H1 (cell line): ENCODE data around the gene EPDR1. TPM values are rescaled to one million over a fixed set of nuclear protein-coding genes. Genes with fewer than 3 reads are reported as not detected.

Source experiments
- CTCF ChIA-PET: fragments of 300-600 bp; sonication (Branson Sonifier 250); formaldehyde crosslinking; loops from one replicate; lab custom pipeline; 2021; ENCODE audit not compliant: partially characterized antibody; lab: Charles Lee
- POLR2A ChIA-PET: fragments of 300-600 bp; sonication (Branson Sonifier 250); formaldehyde crosslinking; loops from one replicate; lab custom pipeline; 2021; ENCODE audit warnings: inconsistent platforms; ENCODE audit not compliant: partially characterized antibody; lab: Charles Lee
- DNase-seq, 2 experiments: peaks; one replicate each; pipeline versions ENCODE4 v3.0.0 to v3.0.0-alpha.2; 2010 to 2022; ENCODE audit warnings: low spot score in 2 of 2, low read depth in 1 of 2, mixed read lengths in 1 of 2
- FAIRE-seq: peaks from 2 replicates; lab custom pipeline; 2011; peaks lifted over from hg19 to GRCh38; lab: Jason Lieb, UNC
- H2AFZ ChIP-seq: 2 replicates; pipeline ENCODE4 v1.8.1; 2012; ENCODE audit warnings: low read length, inconsistent platforms
- H2AK5ac ChIP-seq: 2 replicates; pipeline ENCODE4 v1.6.1; 2013; ENCODE audit warnings: low read depth, low read length
- H2BK120ac ChIP-seq: replicated peaks from 2 replicates; pipeline ENCODE3; 2013; ENCODE audit warnings: low read depth, low read length, inconsistent platforms
- H2BK12ac ChIP-seq: 2 replicates; pipeline ENCODE4 v1.6.1; 2013; ENCODE audit warnings: low read depth, low read length
- H2BK15ac ChIP-seq: 2 replicates; pipeline ENCODE4 v1.6.1; 2013; ENCODE audit warnings: low read length
- H2BK20ac ChIP-seq: 2 replicates; pipeline ENCODE4 v1.6.1; 2013; ENCODE audit warnings: low read length
- H2BK5ac ChIP-seq: 2 replicates; pipeline ENCODE4 v1.6.1; 2013; ENCODE audit warnings: low read depth, low read length
- H3K14ac ChIP-seq: 2 replicates; pipeline ENCODE4 v1.6.1; 2013; ENCODE audit warnings: inconsistent platforms; ENCODE audit not compliant: insufficient read length
- H3K18ac ChIP-seq: 2 replicates; pipeline ENCODE4 v1.6.1; 2013; ENCODE audit warnings: low read length; ENCODE audit errors: extremely low read depth
- H3K23ac ChIP-seq: 2 replicates; pipeline ENCODE4 v1.6.1; 2013; ENCODE audit warnings: inconsistent platforms; ENCODE audit not compliant: insufficient read length
- H3K23me2 ChIP-seq: 2 replicates; pipeline ENCODE4 v1.6.1; 2013; ENCODE audit warnings: low read depth, low read length
- H3K27ac ChIP-seq: 2 replicates; pipeline ENCODE4 v1.6.1; 2011; ENCODE audit warnings: low read depth, low read length, inconsistent platforms
- H3K27me3 ChIP-seq, 4 experiments: replicated peaks in 1 of 4; 1 replicate in 1 of 4; 2 replicates in 3 of 4; pipeline versions ENCODE4 v1.6.1 to v1.8.1; 2011 to 2013; ENCODE audit warnings: low read length in 3 of 4, mild to moderate bottlenecking in 3 of 4, inconsistent platforms in 2 of 4, mixed read lengths in 2 of 4, moderate library complexity in 1 of 4; ENCODE audit not compliant: control insufficient read depth in 3 of 4, insufficient read depth in 3 of 4; ENCODE audit errors: extremely low read depth in 1 of 4
- H3K36me3 ChIP-seq, 4 experiments: 2 replicates each; pipeline versions ENCODE4 v1.6.1 to v1.8.1; 2011 to 2013; ENCODE audit warnings: mild to moderate bottlenecking in 4 of 4, low read length in 3 of 4, moderate library complexity in 2 of 4, control low read depth in 1 of 4, inconsistent platforms in 1 of 4; ENCODE audit not compliant: insufficient read depth in 4 of 4, control insufficient read depth in 2 of 4
- H3K4ac ChIP-seq: replicated peaks from 2 replicates; pipeline ENCODE3; 2013; ENCODE audit warnings: low read length, low read depth, mixed read lengths, inconsistent platforms; ENCODE audit not compliant: insufficient read length
- H3K4me1 ChIP-seq, 4 experiments: replicated peaks in 1 of 4; 1 replicate in 1 of 4; 2 replicates in 3 of 4; pipeline versions ENCODE4 v1.6.1 to v1.8.1; 2011 to 2013; ENCODE audit warnings: low read length in 3 of 4, inconsistent platforms in 2 of 4, mixed read lengths in 1 of 4; ENCODE audit not compliant: insufficient read depth in 4 of 4, control insufficient read depth in 3 of 4
- H3K4me2 ChIP-seq, 2 experiments: 2 replicates each; pipeline versions ENCODE4 v1.6.1 to v1.8.1; 2011 to 2013; ENCODE audit warnings: low read depth in 2 of 2, low read length in 2 of 2, control low read depth in 1 of 2, inconsistent platforms in 1 of 2, mild to moderate bottlenecking in 1 of 2; ENCODE audit not compliant: insufficient read depth in 1 of 2
- H3K4me3 ChIP-seq, 4 experiments: fragments of 200-600, 300-600 bp in 1 of 4; sonication (generic), shearing (Covaris generic), sonication (Bioruptor Twin) in 1 of 4; 2 replicates each; pipeline versions ENCODE4 v1.5.1 to v1.8.1; 2011 to 2016; ENCODE audit warnings: low read length in 4 of 4, low read depth in 3 of 4, control low read depth in 2 of 4, inconsistent platforms in 2 of 4, mild to moderate bottlenecking in 2 of 4, mixed read lengths in 1 of 4, moderate library complexity in 1 of 4; ENCODE audit not compliant: insufficient read depth in 2 of 4; ENCODE audit errors: extremely low read depth in 1 of 4
- H3K56ac ChIP-seq: replicated peaks from 2 replicates; pipeline ENCODE3; 2013; ENCODE audit warnings: low read depth, mild to moderate bottlenecking, mixed read lengths, low read length, inconsistent platforms; ENCODE audit not compliant: insufficient read length
- H3K79me1 ChIP-seq: 2 replicates; pipeline ENCODE4 v1.6.1; 2013; ENCODE audit warnings: low read depth, low read length, control low read depth
- H3K79me2 ChIP-seq, 2 experiments: 2 replicates each; pipeline versions ENCODE4 v1.6.1 to v1.8.1; 2012 to 2013; ENCODE audit warnings: low read length in 2 of 2, mild to moderate bottlenecking in 2 of 2, inconsistent platforms in 1 of 2; ENCODE audit not compliant: insufficient read depth in 2 of 2, control insufficient read depth in 1 of 2
- H3K9ac ChIP-seq, 4 experiments: replicated peaks in 1 of 4; 1 replicate in 1 of 4; 2 replicates in 3 of 4; pipeline versions ENCODE4 v1.6.1 to v1.8.1; 2011 to 2013; ENCODE audit warnings: low read depth in 3 of 4, low read length in 3 of 4, control low read depth in 2 of 4, mild to moderate bottlenecking in 2 of 4, moderate library complexity in 2 of 4, inconsistent platforms in 1 of 4; ENCODE audit errors: extremely low read depth in 1 of 4
- H3K9me3 ChIP-seq, 2 experiments: 2 replicates each; pipeline versions ENCODE4 v1.6.1 to v1.8.1; 2012 to 2013; ENCODE audit warnings: mild to moderate bottlenecking in 2 of 2, moderate library complexity in 2 of 2, control low read depth in 1 of 2, inconsistent platforms in 1 of 2, low read depth in 1 of 2, low read length in 1 of 2, mixed read lengths in 1 of 2; ENCODE audit not compliant: insufficient read depth in 2 of 2
- H4K20me1 ChIP-seq, 2 experiments: replicated peaks in 1 of 2; 2 replicates each; pipeline versions ENCODE3 to v1.8.1; 2011 to 2013; ENCODE audit warnings: inconsistent platforms in 2 of 2, low read length in 2 of 2, mild to moderate bottlenecking in 1 of 2; ENCODE audit not compliant: insufficient read depth in 2 of 2, control insufficient read depth in 1 of 2
- H4K5ac ChIP-seq: 2 replicates; pipeline ENCODE4 v1.6.1; 2013; ENCODE audit warnings: low read length, low read depth, mixed read lengths, inconsistent platforms; ENCODE audit not compliant: insufficient read length
- H4K8ac ChIP-seq: 2 replicates; pipeline ENCODE4 v1.8.0; 2013; ENCODE audit warnings: mild to moderate bottlenecking, moderate library complexity, low read length, inconsistent platforms; ENCODE audit not compliant: insufficient read depth; ENCODE audit errors: extremely low read depth
- H4K91ac ChIP-seq: replicated peaks from 2 replicates; pipeline ENCODE3; 2013; ENCODE audit warnings: low read length, mixed read lengths, inconsistent platforms; ENCODE audit not compliant: insufficient read length
- BACH1 ChIP-seq: IDR thresholded peaks from 2 replicates; pipeline ENCODE4 v1.6.1; 2012; ENCODE audit warnings: low read length, improper control_type of control experiment
- CBX8 ChIP-seq: fragments of 300-800, 300-1000 bp; sonication (generic); IDR thresholded peaks from 2 replicates; pipeline ENCODE4 v1.7.1; 2016; ENCODE audit warnings: low read depth, low read length, borderline replicate concordance
- EP300 ChIP-seq, 2 experiments: IDR thresholded peaks; 1 replicate in 1 of 2; 2 replicates in 1 of 2; pipeline ENCODE4 v1.6.1; 2011 to 2012; ENCODE audit warnings: low read depth in 2 of 2, low read length in 2 of 2, mild to moderate bottlenecking in 2 of 2, borderline replicate concordance in 1 of 2, inconsistent platforms in 1 of 2, moderate library complexity in 1 of 2
- KDM4A ChIP-seq: IDR thresholded peaks from one replicate; pipeline ENCODE4 v1.7.1; 2012; ENCODE audit warnings: low read depth, mild to moderate bottlenecking, moderate library complexity, low read length, inconsistent platforms; ENCODE audit not compliant: severe bottlenecking
- NANOG ChIP-seq: IDR thresholded peaks from 2 replicates; pipeline ENCODE4 v1.6.1; 2011; ENCODE audit warnings: low read length, low read depth, mild to moderate bottlenecking, inconsistent platforms; ENCODE audit not compliant: insufficient read depth, poor library complexity, severe bottlenecking
- RAD21 ChIP-seq, 2 experiments: IDR thresholded peaks in 1 of 2; conservative IDR thresholded peaks in 1 of 2; 2 replicates each; pipeline ENCODE4 v1.6.1; 2011; ENCODE audit warnings: low read depth in 2 of 2, low read length in 2 of 2, improper control_type of control experiment in 1 of 2, inconsistent platforms in 1 of 2, mild to moderate bottlenecking in 1 of 2, moderate library complexity in 1 of 2
- RBBP5 ChIP-seq: IDR thresholded peaks from 2 replicates; pipeline ENCODE4 v1.7.1; 2012; ENCODE audit warnings: low read depth, mild to moderate bottlenecking, inconsistent platforms, low read length, moderate library complexity, borderline replicate concordance
- RFX5 ChIP-seq: IDR thresholded peaks from 2 replicates; pipeline ENCODE4 v1.6.1; 2011; ENCODE audit warnings: low read depth, low read length, improper control_type of control experiment, borderline replicate concordance
- SP2 ChIP-seq: IDR thresholded peaks from 2 replicates; pipeline ENCODE4 v1.6.1; 2012; ENCODE audit warnings: mild to moderate bottlenecking, low read length, inconsistent platforms
- SP4 ChIP-seq: IDR thresholded peaks from 2 replicates; pipeline ENCODE4 v1.6.1; 2012; ENCODE audit warnings: low read length, inconsistent platforms
- WGBS, 2 experiments: shearing (Covaris generic) in 1 of 2; methylation state at CpG; one replicate each; pipeline versions ENCODE4 v1.1.6 to v1.1.7; 2013 to 2015; ENCODE audit warnings: low lambda C conversion rate in 2 of 2, mixed read lengths in 2 of 2, inconsistent platforms in 1 of 2, low coverage in 1 of 2, missing lambda C conversion rate in 1 of 2; ENCODE audit not compliant: insufficient replicate concordance in 2 of 2, insufficient coverage in 1 of 2, insufficient read length in 1 of 2; ENCODE audit errors: extremely low coverage in 1 of 2, missing lambda C conversion rate in 1 of 2; 5-methylcytosine and 5-hydroxymethylcytosine counted together
- polyA plus RNA-seq, 7 experiments: library from polyadenylated mRNA; depleted of rRNA in 3 of 7; stranded (reverse) in 5 of 7; unstranded in 2 of 7; fragments of >200 nt in 5 of 7; fragments of 200-250 nt in 2 of 7; gene quantifications; 1 replicate in 5 of 7; 2 replicates in 1 of 7; 4 replicates in 1 of 7; pipeline versions ENCODE4 v1.2.1 to v1.2.3, GENCODE V29; 2011 to 2013; ENCODE audit warnings: missing spikeins in 2 of 7, mixed read lengths in 2 of 7
- total RNA-seq: library from RNA; stranded (reverse); fragmentation: NEBNext Ultra II Directional; extraction: Animal tissue kit (Norgen Biotek cat#: 25700); gene quantifications from 2 replicates; pipeline ENCODE4 v1.2.1, GENCODE V29; 2021

Gene EPDR1
- total and polyA plus RNA-seq, 2 of the 8 experiments (the other 6 are each of a cell fraction or from before 2014, with no cell fraction given), result 6.4 to 8.2 TPM

- Histone ChIP-seq H2BK120ac (no peak overlapping the region), H3K79me1 (no peaks in the 10 kb centered on the region; the same call in 1 of the 2 replicates), H3K4me3 (no peak overlapping the region), H3K9me3 (0 out of 4 replicates have a peak, but pooled peaks cover 0 to 2% of the 10 kb centered on the region in 2 experiments), H3K27ac (no peak overlapping the region), H3K56ac (no peak overlapping the region), H2AK5ac (no peak overlapping the region), H3K4me2 (no peak overlapping the region), H2BK20ac (no peak overlapping the region), H3K23me2 (no peaks in the 10 kb centered on the region), H3K36me3 (no peaks in the 10 kb centered on the region), H3K4me1 (peaks cover 0 to 6% (median 4%) of the 10 kb centered on the region in 4 experiments; a peak in 3 of 7 replicates), H3K23ac (no peak overlapping the region), H3K79me2 (no peaks in the 10 kb centered on the region), H2BK15ac (no peak overlapping the region), H3K9ac (no peak overlapping the region; a peak in 1 of 7 replicates), H2AFZ (no peak overlapping the region), H4K91ac (no peak overlapping the region), H4K8ac (no peak overlapping the region), H2BK12ac (no peak overlapping the region), H3K14ac (no peak overlapping the region), H3K4ac (no peak overlapping the region), H3K27me3 (no peaks in the 10 kb centered on the region), H3K18ac (no peak overlapping the region), H2BK5ac (no peak overlapping the region), H4K20me1 (no peaks in the 10 kb centered on the region), H4K5ac (no peak overlapping the region)
- POLR2A ChIA-PET, result interaction anchor here (0.5 kb wide), 1 partner anchor 384 kb away, joined by 3 read pairs; no protein-coding TSS in a partner anchor
- DNase-seq (no peak), FAIRE-seq (no peak)
- WGBS, 2 experiments, result 84% methylated on average over 7 of the region's 7 CpGs; no CpG with 5 or more reads in 1 of the 2 experiments
- TF ChIP-seq EP300 (IDR thresholded peaks at IDR 0.05; ENCODE audit: borderline replicate concordance in 1 of 2, low read depth in 2 of 2, low read length in 2 of 2), result no peak
- no peak for TF ChIP-seq KDM4A
- TF ChIP-seq NANOG, result no peak
- TF ChIP-seq RFX5, result no peak
- TF ChIP-seq RAD21 (IDR thresholded peaks at IDR 0.05 in 1 of 2, conservative IDR thresholded peaks at IDR 0.05 in 1 of 2; ENCODE audit: low read depth in 2 of 2, low read length in 2 of 2), result no peak
- no peak for TF ChIP-seq CBX8
- no peak for TF ChIP-seq SP4
- TF ChIP-seq SP2, result no peak
- TF ChIP-seq BACH1, result no peak
- no peak for TF ChIP-seq RBBP5
- CTCF ChIA-PET, result interaction anchor here (3.3 kb wide), 1 partner anchor 29 kb away, joined by 12 read pairs; no protein-coding TSS in a partner anchor
These were observed 26.9 kb downstream of the EPDR1 start for GRCh38 chr7:37947138-37947940.
